CD14-positive monocyte (primary cell): ENCODE data around the gene REEP1. TPM values are rescaled to one million over a fixed set of nuclear protein-coding genes. Genes with fewer than 3 reads are reported as not detected.
A peak's percentile ranks its signal among the peaks of the same experiment; 100 is the strongest.
"Not testable (repeated sequence)": the region's sequence is repeated elsewhere in the genome, so short reads cannot be mapped to it uniquely, and the experiment has no call there.

Experiments used
- DNase-seq, 3 donors: peaks; one replicate each; pipeline ENCODE4 v3.0.0-alpha.2; 2011 to 2022
- H2AFZ ChIP-seq: 2 replicates; pipeline ENCODE4 v1.6.0; 2012; ENCODE audit warnings: mild to moderate bottlenecking, low read depth, low read length, inconsistent platforms; ENCODE audit not compliant: insufficient read depth, poor library complexity, severe bottlenecking
- H3K27ac ChIP-seq, 2 donors: 1 replicate in 1 of 2; 2 replicates in 1 of 2; pipeline ENCODE4 v1.5.1; 2012 to 2013; ENCODE audit warnings: low read length in 2 of 2, control low read depth in 1 of 2, inconsistent platforms in 1 of 2, low read depth in 1 of 2, mild to moderate bottlenecking in 1 of 2
- H3K27me3 ChIP-seq, 2 donors: one replicate each; pipeline versions ENCODE4 v1.6.0 to v1.6.1; 2011 to 2013; ENCODE audit warnings: low read length in 2 of 2; ENCODE audit not compliant: control insufficient read depth in 2 of 2, insufficient read depth in 2 of 2
- H3K36me3 ChIP-seq, 2 donors: replicated peaks in 1 of 2; 1 replicate in 1 of 2; 2 replicates in 1 of 2; pipeline versions ENCODE4 v1.5.1 to v1.6.1; 2012 to 2013; ENCODE audit warnings: low read length in 2 of 2, control low read depth in 1 of 2, inconsistent platforms in 1 of 2, mild to moderate bottlenecking in 1 of 2; ENCODE audit not compliant: insufficient read depth in 2 of 2, control insufficient read depth in 1 of 2
- H3K4me1 ChIP-seq, 2 donors: 1 replicate in 1 of 2; 2 replicates in 1 of 2; pipeline versions ENCODE4 v1.5.1 to v1.6.1; 2012 to 2013; ENCODE audit warnings: low read length in 2 of 2, control low read depth in 1 of 2, inconsistent platforms in 1 of 2, mild to moderate bottlenecking in 1 of 2, moderate library complexity in 1 of 2; ENCODE audit not compliant: insufficient read depth in 2 of 2, control insufficient read depth in 1 of 2
- H3K4me2 ChIP-seq: replicated peaks from 2 replicates; pipeline ENCODE3; 2012; ENCODE audit warnings: low read length, moderate library complexity, mild to moderate bottlenecking; ENCODE audit not compliant: poor library complexity, severe bottlenecking; ENCODE audit errors: extremely low read depth
- H3K4me3 ChIP-seq, 3 experiments: fragments of 200-600 bp in 1 of 3; sonication (generic) in 1 of 3; replicated peaks in 1 of 3; 1 replicate in 2 of 3; 2 replicates in 1 of 3; pipeline ENCODE4 v1.5.1; 2011 to 2013; ENCODE audit warnings: low read length in 3 of 3, mild to moderate bottlenecking in 3 of 3, control low read depth in 2 of 3, low read depth in 2 of 3, inconsistent platforms in 1 of 3, moderate library complexity in 1 of 3
- H3K79me2 ChIP-seq: 2 replicates; pipeline ENCODE4 v1.6.0; 2012; ENCODE audit warnings: mild to moderate bottlenecking, control low read depth, inconsistent platforms, low read length, moderate library complexity; ENCODE audit not compliant: insufficient read depth
- H3K9ac ChIP-seq: 2 replicates; pipeline ENCODE4 v1.6.0; 2017; ENCODE audit warnings: low read length, mild to moderate bottlenecking; ENCODE audit not compliant: insufficient read depth, poor library complexity, severe bottlenecking
- H3K9me3 ChIP-seq, 2 donors: replicated peaks in 1 of 2; 1 replicate in 1 of 2; 2 replicates in 1 of 2; pipeline versions ENCODE4 v1.5.1 to v1.6.1; 2012 to 2013; ENCODE audit warnings: low read length in 2 of 2, control low read depth in 1 of 2; ENCODE audit not compliant: control insufficient read depth in 1 of 2, insufficient read depth in 1 of 2
- H4K20me1 ChIP-seq: 2 replicates; pipeline ENCODE4 v1.6.0; 2012; ENCODE audit warnings: mild to moderate bottlenecking, low read length, control low read depth, moderate library complexity; ENCODE audit not compliant: insufficient read depth
- H3K27ac Mint-ChIP-seq, 7 donors: one replicate each; pipeline ENCODE4 v1.8.0; 2020; ENCODE audit warnings: mild to moderate bottlenecking in 7 of 7, mixed read lengths in 7 of 7, moderate library complexity in 6 of 7, inconsistent platforms in 2 of 7
- H3K27me3 Mint-ChIP-seq, 3 donors: one replicate each; pipeline ENCODE4 v1.8.0; 2021 to 2022; ENCODE audit warnings: low read depth in 3 of 3, mild to moderate bottlenecking in 3 of 3, mixed read lengths in 3 of 3, moderate library complexity in 3 of 3, inconsistent platforms in 1 of 3
- H3K36me3 Mint-ChIP-seq, 2 donors: one replicate each; pipeline ENCODE4 v1.8.0; 2020; ENCODE audit warnings: mixed read lengths in 2 of 2, inconsistent platforms in 1 of 2, mild to moderate bottlenecking in 1 of 2
- H3K4me1 Mint-ChIP-seq: one replicate; pipeline ENCODE4 v1.8.0; 2020; ENCODE audit warnings: mild to moderate bottlenecking, mixed read lengths
- H3K4me3 Mint-ChIP-seq, 2 donors: one replicate each; pipeline ENCODE4 v1.8.0; 2020; ENCODE audit warnings: mild to moderate bottlenecking in 2 of 2, mixed read lengths in 2 of 2, moderate library complexity in 1 of 2
- H3K9me3 Mint-ChIP-seq, 7 donors: one replicate each; pipeline ENCODE4 v1.8.0; 2020 to 2022; ENCODE audit warnings: mixed read lengths in 7 of 7, mild to moderate bottlenecking in 6 of 7, moderate library complexity in 6 of 7, inconsistent platforms in 2 of 7
- WGBS: methylation state at CpG from one replicate; pipeline ENCODE4 v1.1.5; 2013; ENCODE audit warnings: missing lambda C conversion rate; ENCODE audit not compliant: insufficient coverage; 5-methylcytosine and 5-hydroxymethylcytosine counted together
- intact Hi-C, 2 donors: fragments of 100-400 bp; cut with micrococcal nuclease; formaldehyde crosslinking; loops; one replicate each; pipeline versions ENCODE4 v1.15.0 to v1.15.1; 2023
- polyA plus RNA-seq, 3 donors: library from polyadenylated mRNA; depleted of rRNA in 1 of 3; unstranded in 2 of 3; stranded (reverse) in 1 of 3; fragments of 300-500 nt in 2 of 3; fragments of >200 nt in 1 of 3; fragmentation: Illumina TruSeq in 2 of 3; gene quantifications; 1 replicate in 2 of 3; 2 replicates in 1 of 3; pipeline ENCODE4 v1.2.3, GENCODE V29; 2012 to 2021
- TF ChIP-seq, protein P1 (sequence below): fragments of 200-600 bp; IDR thresholded peaks from one replicate; pipeline ENCODE4 v1.8.0; 2022; ENCODE audit warnings: antibody characterized with exemption, mild to moderate bottlenecking

REEP1 gene
- polyA plus RNA-seq, 3 donors: not detected

DNA sequence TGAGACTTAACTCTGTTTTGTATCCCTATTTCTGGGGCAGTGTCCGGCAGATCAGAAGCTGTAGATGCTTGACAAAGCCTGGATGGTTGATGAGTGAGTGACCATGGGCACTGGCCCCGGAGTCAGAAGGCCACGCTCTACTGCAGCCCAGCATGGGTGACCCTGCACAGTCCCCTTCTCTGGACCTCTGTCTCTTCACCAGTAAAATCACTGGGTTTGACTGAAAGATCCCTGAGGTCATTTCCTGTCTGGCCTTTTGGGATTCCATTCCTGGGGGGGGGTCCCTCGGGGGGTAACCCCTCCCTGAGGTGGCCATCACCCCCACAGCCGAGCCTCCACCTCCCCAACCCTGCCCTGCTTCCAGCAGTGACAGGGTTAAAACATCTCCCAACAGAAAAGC, 106.5 kb downstream of the REEP1 start:
- 100% methylated on average over 2 of the region's 5 CpGs for WGBS
- TF ChIP-seq, protein P1, sequence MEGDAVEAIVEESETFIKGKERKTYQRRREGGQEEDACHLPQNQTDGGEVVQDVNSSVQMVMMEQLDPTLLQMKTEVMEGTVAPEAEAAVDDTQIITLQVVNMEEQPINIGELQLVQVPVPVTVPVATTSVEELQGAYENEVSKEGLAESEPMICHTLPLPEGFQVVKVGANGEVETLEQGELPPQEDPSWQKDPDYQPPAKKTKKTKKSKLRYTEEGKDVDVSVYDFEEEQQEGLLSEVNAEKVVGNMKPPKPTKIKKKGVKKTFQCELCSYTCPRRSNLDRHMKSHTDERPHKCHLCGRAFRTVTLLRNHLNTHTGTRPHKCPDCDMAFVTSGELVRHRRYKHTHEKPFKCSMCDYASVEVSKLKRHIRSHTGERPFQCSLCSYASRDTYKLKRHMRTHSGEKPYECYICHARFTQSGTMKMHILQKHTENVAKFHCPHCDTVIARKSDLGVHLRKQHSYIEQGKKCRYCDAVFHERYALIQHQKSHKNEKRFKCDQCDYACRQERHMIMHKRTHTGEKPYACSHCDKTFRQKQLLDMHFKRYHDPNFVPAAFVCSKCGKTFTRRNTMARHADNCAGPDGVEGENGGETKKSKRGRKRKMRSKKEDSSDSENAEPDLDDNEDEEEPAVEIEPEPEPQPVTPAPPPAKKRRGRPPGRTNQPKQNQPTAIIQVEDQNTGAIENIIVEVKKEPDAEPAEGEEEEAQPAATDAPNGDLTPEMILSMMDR: no peak

DNA sequence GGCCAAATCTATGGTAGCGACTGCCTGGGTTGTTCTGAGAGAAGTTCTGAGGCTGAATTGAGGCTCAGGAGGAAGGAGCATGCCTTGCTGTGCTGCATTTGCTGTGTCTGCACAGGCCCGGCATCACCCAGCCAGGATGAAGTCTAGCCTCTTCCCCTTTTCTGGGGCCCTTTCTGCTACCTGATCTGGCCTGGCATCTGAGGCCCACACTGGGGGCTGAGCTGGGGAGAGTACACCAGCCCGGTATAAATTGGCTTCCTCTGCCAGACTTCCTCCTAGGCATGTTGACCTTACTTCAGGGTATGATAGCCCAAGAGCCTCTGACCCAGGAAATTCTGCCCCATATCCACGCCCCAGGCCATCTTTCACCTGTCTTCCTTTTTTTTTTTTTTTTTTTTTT, 108.2 kb downstream of the REEP1 start:
- WGBS: 18% methylated on average over 3 of the region's 4 CpGs
- H4K20me1 ChIP-seq: no peaks in the 10 kb centered on the region
- H3K27me3 Mint-ChIP-seq: peaks cover 0 to 7% (median 0%) of the 10 kb centered on the region in 3 donors
- no peak overlapping the region for H3K9ac ChIP-seq
- peaks cover 41 to 46% of the 10 kb centered on the region in 2 donors for H3K4me1 ChIP-seq
- TF ChIP-seq, protein P1: no peak
- H3K79me2 ChIP-seq: no peaks in the 10 kb centered on the region
- H3K27ac Mint-ChIP-seq: no peak overlapping the region
- H2AFZ ChIP-seq: no peak overlapping the region
- no peak overlapping the region for H3K4me3 Mint-ChIP-seq
- no peaks in the 10 kb centered on the region for H3K36me3 ChIP-seq
- peak in 1 of 3 donors; percentile 12 for DNase-seq
- intact Hi-C loops: loop anchor here (10.0 kb wide), 2 partner anchors 136 to 216 kb away; partner anchors contain the start of gene KDM3A (in 1 of the 2)
- H3K27me3 ChIP-seq: no peaks in the 10 kb centered on the region
- no peaks in the 10 kb centered on the region for H3K9me3 Mint-ChIP-seq
- H3K36me3 Mint-ChIP-seq: peaks cover 0 to 2% of the 10 kb centered on the region in 2 donors
- no peak overlapping the region for H3K27ac ChIP-seq
- H3K4me2 ChIP-seq: no peak overlapping the region
- H3K4me1 Mint-ChIP-seq: peaks cover 41% of the 10 kb centered on the region
- H3K4me3 ChIP-seq: no peak overlapping the region
- no peaks in the 10 kb centered on the region for H3K9me3 ChIP-seq

More for the DNA sequence above, 106.5 kb downstream of the REEP1 start:
- no peaks in the 10 kb centered on the region for H3K36me3 ChIP-seq
- Mint-ChIP-seq H3K27ac (peak overlapping the region in 1 of 7 donors; percentile 15), H3K4me1 (peaks cover 27% of the 10 kb centered on the region), H3K4me3 (no peak overlapping the region), H3K36me3 (peaks cover 0 to 2% of the 10 kb centered on the region in 2 donors), H3K27me3 (peaks cover 0 to 7% (median 0%) of the 10 kb centered on the region in 3 donors), H3K9me3 (no peaks in the 10 kb centered on the region)
- no peak overlapping the region for H3K4me3 ChIP-seq
- no peak overlapping the region for H2AFZ ChIP-seq
- H3K9ac ChIP-seq: no peak overlapping the region
- no peak overlapping the region for H3K4me2 ChIP-seq
- peaks cover 29 to 34% of the 10 kb centered on the region in 2 donors for H3K4me1 ChIP-seq
- no peaks in the 10 kb centered on the region for H3K79me2 ChIP-seq
- intact Hi-C loops: no loop called here
- no peak overlapping the region for H3K27ac ChIP-seq
- no peaks in the 10 kb centered on the region for H4K20me1 ChIP-seq
- DNase-seq: no peak
- no peaks in the 10 kb centered on the region for H3K9me3 ChIP-seq
- no peaks in the 10 kb centered on the region for H3K27me3 ChIP-seq

DNA sequence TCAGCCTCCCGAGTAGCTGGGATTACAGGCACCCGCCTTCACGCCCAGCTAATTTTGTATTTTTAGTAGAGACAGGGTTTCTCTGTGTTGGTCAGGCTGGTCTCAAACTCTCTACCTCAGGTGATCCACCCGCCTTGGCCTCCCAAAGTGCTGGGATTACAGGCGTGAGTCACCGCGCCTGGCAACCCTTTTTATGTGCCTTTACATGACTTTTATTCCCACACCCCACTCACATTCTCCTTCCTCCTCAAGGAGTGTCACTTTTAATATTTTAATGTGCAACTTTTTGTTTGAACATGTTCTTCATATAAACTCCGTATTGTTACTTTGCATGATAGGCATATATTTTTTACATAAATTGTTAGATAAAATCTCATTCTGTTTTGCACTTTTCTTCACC, 108.9 kb downstream of the REEP1 start:
- not testable (repeated sequence) for H2AFZ ChIP-seq, H3K27me3 ChIP-seq, H3K9ac ChIP-seq, H4K20me1 ChIP-seq, DNase-seq, H3K36me3 ChIP-seq, H3K4me3 ChIP-seq, H3K27ac Mint-ChIP-seq, H3K9me3 ChIP-seq, H3K36me3 Mint-ChIP-seq, H3K27me3 Mint-ChIP-seq, H3K4me2 ChIP-seq, H3K4me3 Mint-ChIP-seq, H3K79me2 ChIP-seq, H3K9me3 Mint-ChIP-seq, H3K27ac ChIP-seq
- peaks cover 43% of the 10 kb centered on the region for H3K4me1 Mint-ChIP-seq
- 100% methylated on average over 1 of the region's 8 CpGs for WGBS
- intact Hi-C loops: loop anchor here (10.0 kb wide), 2 partner anchors 136 to 216 kb away; partner anchors contain the start of gene KDM3A (in 1 of the 2)
- peaks cover 41 to 46% of the 10 kb centered on the region in 2 donors for H3K4me1 ChIP-seq
